ENCODE data around the gene USP49.

DNA sequence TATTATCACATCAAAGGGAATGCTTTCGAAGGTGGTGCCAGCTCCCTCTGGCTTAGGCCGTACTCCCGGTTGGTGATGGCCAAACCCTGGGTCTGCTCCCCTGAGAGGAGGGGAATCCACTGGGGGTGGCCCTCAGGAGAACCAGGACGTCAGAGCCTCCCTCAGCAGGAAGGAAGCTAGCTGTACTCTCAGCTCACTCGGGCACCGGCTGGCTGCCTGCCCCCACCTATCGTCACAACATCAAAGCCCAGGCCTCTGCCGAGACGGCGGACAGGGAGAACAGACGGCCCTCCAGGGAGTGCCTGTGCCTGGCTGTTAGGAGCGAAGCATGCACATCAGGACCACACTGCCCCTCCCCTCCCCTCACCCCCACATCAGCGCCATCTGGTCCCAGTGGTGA lies 138.8 kb downstream of the USP49 start:
- no peak for TF ChIP-seq PAX5 (IDR thresholded peaks at IDR 0.05; ENCODE audit: insufficient read depth, low read length, severe bottlenecking)
- TF ChIP-seq TAF1 (IDR thresholded peaks at IDR 0.05; ENCODE audit: low read depth, low read length), result no peak
- no peak for TF ChIP-seq POLR2AphosphoS5 (IDR thresholded peaks at IDR 0.05; ENCODE audit: low read depth, low read length)
- no peak for TF ChIP-seq POLR2A (IDR thresholded peaks at IDR 0.05; ENCODE audit: low read depth, low read length)
- no peak for TF ChIP-seq SPI1 (IDR thresholded peaks at IDR 0.05; ENCODE audit: low read depth, low read length)
- TF ChIP-seq POU2F2 (IDR thresholded peaks at IDR 0.05; ENCODE audit: low read depth, low read length), result no peak

Data from GM12891 (cell line).